Kidney epithelial cell (primary cell): ENCODE data around the gene HOXB1. TPM values are rescaled to one million over a fixed set of nuclear protein-coding genes. Genes with fewer than 3 reads are reported as not detected.

Experiments
- DNase-seq: peaks from one replicate; pipeline ENCODE4 v3.0.0-alpha.2; 2010; ENCODE audit warnings: low read depth
- H3K27me3 ChIP-seq: 2 replicates; pipeline ENCODE4 v1.6.0; 2011; ENCODE audit warnings: low read length; ENCODE audit not compliant: control insufficient read depth, insufficient read depth
- H3K36me3 ChIP-seq: 2 replicates; pipeline ENCODE4 v1.5.1; 2011; ENCODE audit warnings: low read length; ENCODE audit not compliant: control insufficient read depth, insufficient read depth
- H3K4me3 ChIP-seq: 2 replicates; pipeline ENCODE4 v1.5.1; 2011; ENCODE audit warnings: low read depth, mild to moderate bottlenecking, control low read depth, low read length
- CTCF ChIP-seq: IDR thresholded peaks from 2 replicates; pipeline ENCODE4 v1.5.1; 2011; ENCODE audit warnings: mild to moderate bottlenecking, moderate library complexity, low read length, control low read depth, inconsistent platforms; ENCODE audit not compliant: insufficient read depth, poor library complexity, severe bottlenecking
- total RNA-seq: library from RNA; depleted of rRNA; stranded (reverse); fragments of >200 nt; gene quantifications from 2 replicates; pipeline ENCODE4 v1.2.3, GENCODE V29; 2015

The HOXB1 gene
- total RNA-seq, 1 donor from 2014 or later: not detected

GRCh38 chr17:48577330-48577945, 46.6 kb upstream of the HOXB1 start:
- peaks cover 3% of the 10 kb centered on the region for H3K36me3 ChIP-seq
- H3K27me3 ChIP-seq: no peaks in the 10 kb centered on the region
- peak overlapping the region; percentile 68 for H3K4me3 ChIP-seq
- DNase-seq: peak; percentile 84
- no peak for TF ChIP-seq CTCF

- no peak for DNase-seq
- TF ChIP-seq CTCF: no peak
- Histone ChIP-seq H3K36me3 (peaks cover 3% of the 10 kb centered on the region), H3K27me3 (no peaks in the 10 kb centered on the region), H3K4me3 (peak overlapping the region; percentile 68)
Observed at GRCh38 chr17:48576479-48577309, 45.9 kb upstream of the HOXB1 start.

- no peaks in the 10 kb centered on the region for H3K27me3 ChIP-seq
- peaks cover 3% of the 10 kb centered on the region for H3K36me3 ChIP-seq
- DNase-seq: no peak
- peak overlapping the region; percentile 68 for H3K4me3 ChIP-seq
- TF ChIP-seq CTCF: no peak
Observed at GRCh38 chr17:48575673-48576478, 45.1 kb upstream of the HOXB1 start.

GRCh38 chr17:48575066-48575582, 44.3 kb upstream of the HOXB1 start:
- TF ChIP-seq CTCF: no peak
- no peak for DNase-seq
- Histone ChIP-seq H3K4me3 (peak overlapping the region; percentile 27), H3K36me3 (peaks cover 3% of the 10 kb centered on the region), H3K27me3 (no peaks in the 10 kb centered on the region)

- H3K4me3 ChIP-seq: peak overlapping the region; percentile 27
- DNase-seq: no peak
- H3K27me3 ChIP-seq: no peaks in the 10 kb centered on the region
- H3K36me3 ChIP-seq: peaks cover 3% of the 10 kb centered on the region
- TF ChIP-seq CTCF: no peak
Observed at GRCh38 chr17:48574505-48575065, 43.8 kb upstream of the HOXB1 start.
